Subcutaneous adipose tissue (tissue), 4 donors: ENCODE data around the gene INPP5A. TPM values are rescaled to one million over a fixed set of nuclear protein-coding genes. Genes with fewer than 3 reads are reported as not detected.

ENCODE experiments used
- CTCF ChIP-seq: fragments of 450-650 bp; IDR thresholded peaks from one replicate; pipeline ENCODE4 v1.5.1; 2016; ENCODE audit warnings: low read depth, mild to moderate bottlenecking, control low read depth, antibody characterized with exemption, moderate library complexity
- total RNA-seq, 4 donors: library from RNA; depleted of rRNA; stranded (reverse); fragments of >200 nt; gene quantifications; one replicate each; pipeline ENCODE4 v1.1.0, GENCODE V29; 2016

The INPP5A gene
- total RNA-seq, 4 donors from 2014 or later: 23.1 to 34.1 (median 31.6) TPM

GRCh38 chr10:132646443-132647097 is 109.0 kb downstream of the INPP5A start:
- no peak for TF ChIP-seq CTCF

GRCh38 chr10:132647424-132647823 is 109.8 kb downstream of the INPP5A start:
- no peak for TF ChIP-seq CTCF

GRCh38 chr10:132648072-132648850 is 110.7 kb downstream of the INPP5A start:
- no peak for TF ChIP-seq CTCF

- no peak for TF ChIP-seq CTCF
Measured at GRCh38 chr10:132648851-132649528, 111.4 kb downstream of the INPP5A start.

- TF ChIP-seq CTCF: no peak
Measured at GRCh38 chr10:132649651-132650360, 112.2 kb downstream of the INPP5A start.

GRCh38 chr10:132650611-132651250 is 113.1 kb downstream of the INPP5A start:
- no peak for TF ChIP-seq CTCF
